DND-41 (cell line): ENCODE measurements around the gene GLB1L3.

ENCODE experiments used
- EZH2 ChIP-seq: IDR thresholded peaks from 3 replicates; pipeline ENCODE4 v1.6.1; 2012; ENCODE audit warnings: borderline replicate concordance, low read depth, mild to moderate bottlenecking, moderate library complexity, low read length, inconsistent platforms; ENCODE audit not compliant: severe bottlenecking
- TF ChIP-seq, protein P1 (sequence below): IDR thresholded peaks from 2 replicates; pipeline ENCODE4 v1.5.1; 2012; ENCODE audit warnings: borderline replicate concordance, low read length, moderate library complexity, mild to moderate bottlenecking; ENCODE audit not compliant: poor library complexity, severe bottlenecking; ENCODE audit errors: extremely low read depth

DNA sequence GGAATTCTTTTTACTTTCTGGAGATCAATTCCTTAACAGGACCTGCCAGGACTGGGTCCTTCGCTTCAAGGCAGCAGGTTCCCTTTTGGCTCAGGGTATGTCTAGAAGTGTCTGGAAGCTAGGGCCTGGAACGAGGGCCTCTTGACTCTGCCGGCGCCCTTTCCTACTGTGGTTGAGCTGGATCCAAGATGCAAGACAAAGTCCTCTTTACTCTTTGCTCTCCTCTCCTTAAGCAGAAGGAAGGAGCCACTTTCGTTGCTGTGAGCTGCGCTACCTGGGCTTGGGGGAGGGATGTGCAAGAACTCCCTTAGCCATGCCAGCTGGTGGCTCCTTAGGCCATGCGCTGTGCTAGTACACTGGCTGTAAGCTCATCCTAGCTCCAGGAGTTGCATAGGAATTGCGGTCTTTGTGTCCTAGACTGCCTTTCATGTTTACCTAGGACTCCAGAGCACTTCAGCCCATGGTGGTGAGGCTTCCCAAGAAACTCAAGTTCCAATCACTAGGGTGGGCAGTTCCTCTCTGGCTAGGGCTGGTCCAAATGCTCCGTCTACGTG, 73.7 kb downstream of the GLB1L3 start:
- TF ChIP-seq, protein P1, sequence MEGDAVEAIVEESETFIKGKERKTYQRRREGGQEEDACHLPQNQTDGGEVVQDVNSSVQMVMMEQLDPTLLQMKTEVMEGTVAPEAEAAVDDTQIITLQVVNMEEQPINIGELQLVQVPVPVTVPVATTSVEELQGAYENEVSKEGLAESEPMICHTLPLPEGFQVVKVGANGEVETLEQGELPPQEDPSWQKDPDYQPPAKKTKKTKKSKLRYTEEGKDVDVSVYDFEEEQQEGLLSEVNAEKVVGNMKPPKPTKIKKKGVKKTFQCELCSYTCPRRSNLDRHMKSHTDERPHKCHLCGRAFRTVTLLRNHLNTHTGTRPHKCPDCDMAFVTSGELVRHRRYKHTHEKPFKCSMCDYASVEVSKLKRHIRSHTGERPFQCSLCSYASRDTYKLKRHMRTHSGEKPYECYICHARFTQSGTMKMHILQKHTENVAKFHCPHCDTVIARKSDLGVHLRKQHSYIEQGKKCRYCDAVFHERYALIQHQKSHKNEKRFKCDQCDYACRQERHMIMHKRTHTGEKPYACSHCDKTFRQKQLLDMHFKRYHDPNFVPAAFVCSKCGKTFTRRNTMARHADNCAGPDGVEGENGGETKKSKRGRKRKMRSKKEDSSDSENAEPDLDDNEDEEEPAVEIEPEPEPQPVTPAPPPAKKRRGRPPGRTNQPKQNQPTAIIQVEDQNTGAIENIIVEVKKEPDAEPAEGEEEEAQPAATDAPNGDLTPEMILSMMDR: no peak
- no peak for TF ChIP-seq EZH2
